NCI-H1105 treated with DMSO at 0.1 percent for 48 hours (cell line): Measurements from ENCODE around the gene RAC3.

Experiments
- DNase-seq: peaks from one replicate; lab custom pipeline; 2025; lab: John Stamatoyannopoulos, UW

The RAC3 gene

DNA sequence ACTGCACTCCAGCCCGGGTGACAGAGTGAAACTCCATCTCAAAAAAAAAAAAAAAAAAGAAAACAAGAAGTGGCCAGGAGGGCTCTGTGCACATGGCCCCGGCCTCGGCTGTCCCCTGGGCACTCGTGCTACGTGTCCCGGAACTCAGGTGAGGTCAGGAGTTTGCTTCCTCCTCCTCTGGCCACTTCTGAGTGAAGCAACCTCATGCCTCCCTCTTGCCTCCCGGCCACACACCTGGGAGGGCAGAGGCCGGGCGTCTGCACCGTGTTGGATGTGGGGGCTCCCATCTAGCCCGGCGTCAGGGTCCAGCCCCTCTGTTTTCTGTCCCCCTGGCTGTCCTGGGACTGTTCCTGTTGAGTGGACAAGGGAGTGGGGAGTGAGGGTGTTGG lies 31.9 kb upstream of the RAC3 start:
- DNase-seq = no peak

DNA sequence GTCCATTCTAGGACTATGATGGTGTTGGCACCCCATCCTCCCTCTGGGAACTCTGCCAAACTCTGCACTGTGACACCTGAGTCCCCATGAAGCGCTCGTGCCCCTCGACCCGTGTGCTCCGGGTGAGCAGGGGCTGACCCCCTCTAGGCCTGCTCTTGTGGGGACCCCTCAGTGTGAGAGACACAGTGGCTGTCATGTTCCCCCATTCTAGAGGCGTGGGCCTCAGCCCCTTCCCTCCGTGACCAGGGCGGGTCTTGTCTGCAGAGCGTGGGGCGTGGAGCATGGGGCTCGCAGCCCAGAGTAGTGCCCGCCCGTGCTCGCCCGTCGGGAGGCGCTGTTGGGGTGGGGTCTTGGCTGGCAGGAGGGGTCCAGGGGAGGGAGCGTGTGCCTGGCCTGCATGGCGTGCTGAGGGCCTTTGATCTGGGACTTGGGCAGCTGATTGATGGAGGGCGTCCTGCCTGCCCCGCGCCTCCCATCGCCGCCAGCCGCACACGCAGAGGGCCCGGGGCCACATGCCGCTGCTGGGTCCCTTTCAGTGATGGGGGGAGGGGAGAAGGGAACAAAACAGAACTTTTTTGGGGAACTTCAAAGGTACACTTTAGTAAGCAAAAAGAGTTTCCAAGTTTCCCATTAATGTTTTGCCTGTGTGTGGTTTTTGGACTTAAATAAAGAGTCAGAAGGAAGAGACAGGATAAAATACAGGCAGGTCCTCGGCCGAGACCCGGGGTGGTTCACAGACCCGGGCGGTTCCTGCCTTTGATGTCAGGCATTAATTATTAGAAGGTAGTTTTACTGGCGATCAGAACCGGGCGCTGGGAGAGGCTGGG lies 31.3 kb upstream of the RAC3 start:
- no peak for DNase-seq

DNA sequence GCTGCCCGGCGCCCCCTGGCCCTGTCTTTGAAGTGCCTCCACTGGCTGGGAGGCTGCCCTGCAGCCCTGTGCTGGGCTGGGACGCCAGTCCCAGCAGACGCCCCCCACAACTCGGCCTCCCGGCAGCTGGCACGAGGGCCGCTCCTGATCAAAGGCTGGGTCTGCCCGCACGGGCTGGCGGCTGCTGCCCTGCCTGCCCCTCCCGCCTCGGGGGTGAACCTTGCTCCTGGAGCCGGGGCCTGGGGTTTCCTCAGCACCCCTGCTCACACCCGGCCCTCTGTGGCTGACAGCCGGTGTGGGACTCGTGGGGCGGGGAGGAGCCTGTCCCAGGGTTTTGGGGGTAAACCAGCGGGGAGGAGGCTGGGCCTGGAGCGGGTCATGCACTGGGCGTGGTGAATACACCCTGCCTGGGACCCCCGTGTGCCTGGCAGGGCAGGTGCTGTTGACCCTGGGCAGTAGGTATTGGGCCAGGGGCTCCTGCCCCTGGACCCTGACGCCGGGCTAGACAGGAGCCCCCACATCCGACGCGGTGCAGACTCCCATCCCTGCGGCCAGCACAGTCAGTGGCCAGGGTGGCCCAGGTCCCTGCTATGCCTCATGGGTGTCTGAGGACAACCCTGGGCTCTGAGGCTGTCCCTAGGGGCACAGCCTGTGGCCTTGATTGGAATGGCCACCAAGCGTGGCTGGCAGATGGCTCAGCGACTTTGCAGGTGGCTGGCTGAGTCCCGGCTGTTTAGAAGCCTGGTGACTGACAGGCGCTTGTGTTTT lies 30.5 kb upstream of the RAC3 start:
- DNase-seq = no peak

DNA sequence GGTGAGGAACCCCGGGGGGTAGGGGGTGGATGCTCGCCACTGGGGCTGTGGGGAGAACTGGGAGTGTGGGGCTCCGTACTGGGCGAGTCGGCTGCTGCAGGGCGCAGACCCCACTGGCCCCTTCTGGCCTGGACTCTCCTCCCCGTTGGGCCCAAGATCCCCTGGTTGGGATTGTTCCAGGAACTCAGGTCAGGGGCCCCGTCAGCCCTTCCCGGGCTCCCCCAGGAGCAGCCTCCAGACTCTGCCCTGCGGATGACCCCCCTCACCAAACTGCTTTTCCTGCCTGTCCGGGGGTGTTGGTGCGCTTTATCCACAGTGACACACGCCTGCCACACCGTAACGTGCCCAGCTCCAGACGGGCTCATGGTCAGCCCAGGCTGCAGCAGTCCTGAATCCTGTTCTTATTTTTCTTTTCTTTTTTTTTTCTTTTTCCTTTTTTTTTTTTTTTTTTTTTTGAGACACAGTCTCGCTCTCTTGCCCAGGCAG lies 29.9 kb upstream of the RAC3 start:
- no peak for DNase-seq

DNA sequence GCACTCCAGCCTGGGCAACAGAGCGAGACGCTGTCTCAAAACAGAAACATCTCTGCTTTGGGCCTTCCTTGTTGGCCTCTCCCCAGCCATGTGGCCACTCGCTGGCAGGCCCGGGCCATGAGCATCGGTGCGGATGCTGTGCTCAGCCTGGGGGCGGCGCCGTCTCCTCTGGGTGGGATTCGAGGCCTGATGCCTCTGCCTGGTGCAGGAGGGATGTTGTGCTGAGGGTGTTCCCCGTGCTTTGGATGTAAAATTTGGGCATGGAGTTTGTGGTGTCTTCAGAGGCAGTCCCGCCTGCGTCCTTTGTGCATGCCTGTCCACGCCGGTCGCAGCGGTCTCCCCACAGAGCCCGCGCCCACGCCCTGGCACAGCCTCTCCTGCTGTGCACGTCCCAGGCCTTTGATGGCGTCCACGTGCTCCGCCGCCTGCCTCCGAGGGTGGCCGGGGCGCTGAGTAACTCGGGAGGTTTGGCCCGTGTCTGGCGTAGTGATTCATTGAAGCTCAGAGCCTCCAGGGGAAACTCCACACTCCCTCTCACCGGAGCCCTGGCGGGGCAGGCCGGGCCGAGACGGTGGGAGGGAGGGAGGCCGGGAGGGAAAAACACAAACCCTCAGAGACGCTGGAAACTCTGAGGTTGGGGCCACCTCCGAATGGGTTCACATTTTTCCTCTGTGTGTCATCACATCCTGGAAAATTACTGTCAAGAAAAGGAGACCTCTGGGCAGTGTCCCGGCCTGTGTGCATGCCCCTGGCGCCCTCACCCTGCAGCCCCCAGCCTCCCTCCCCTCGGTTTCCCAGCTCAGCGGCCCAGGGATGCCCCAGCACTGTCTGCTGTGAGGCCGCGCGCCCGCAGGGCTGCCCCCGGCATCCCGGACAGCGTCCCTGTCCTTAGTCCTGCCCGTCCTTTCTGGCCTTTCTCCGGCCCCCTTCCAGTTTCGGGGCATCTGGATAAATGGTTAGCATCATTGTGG lies 27.8 kb upstream of the RAC3 start:
- no peak for DNase-seq

DNA sequence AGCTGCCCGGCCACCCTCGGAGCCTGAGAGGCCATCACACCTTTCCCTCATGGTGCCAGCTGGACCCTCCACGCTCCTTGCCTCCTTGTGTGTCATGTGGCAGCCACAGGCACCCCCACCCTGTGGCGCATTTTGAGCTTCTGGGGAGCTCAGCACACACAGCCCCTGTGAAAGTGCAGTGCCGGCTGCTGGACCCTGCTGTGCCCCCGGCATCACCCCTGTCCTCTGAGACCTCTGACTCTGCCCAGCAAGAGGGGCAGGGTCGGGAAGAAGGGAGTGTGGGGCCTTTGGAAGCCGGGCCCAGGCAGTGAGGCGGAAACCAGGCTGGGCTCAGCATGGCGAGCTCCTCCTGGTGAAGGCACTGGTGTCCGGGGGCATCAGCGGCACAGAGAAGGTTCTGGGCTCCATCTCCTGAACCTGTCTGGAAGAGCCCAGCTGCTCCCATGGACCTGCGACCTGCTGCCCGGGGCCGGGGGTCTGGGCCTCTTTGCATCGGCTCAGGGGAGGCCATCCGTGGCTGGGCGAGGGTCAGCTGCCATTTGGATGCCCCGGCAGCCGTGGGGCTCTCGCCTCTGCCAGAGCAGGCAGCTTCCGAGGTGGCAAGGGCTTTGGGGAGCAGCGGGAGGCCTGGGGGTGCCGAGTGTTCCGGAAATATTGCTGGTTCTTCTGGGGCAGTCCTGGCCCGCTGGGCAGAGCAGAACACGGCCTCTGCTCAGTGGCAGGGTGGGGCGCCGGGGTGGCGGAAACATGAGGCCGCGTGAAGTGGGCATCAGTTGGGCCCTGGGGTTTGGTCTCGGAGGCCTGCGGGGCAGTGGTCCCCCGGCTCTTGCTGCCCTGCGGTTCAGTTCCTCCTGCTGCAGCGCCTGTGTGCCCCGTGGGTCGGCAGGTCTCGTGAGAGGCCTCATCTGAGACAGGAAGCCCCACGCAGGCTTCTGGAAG lies 26.7 kb upstream of the RAC3 start:
- no peak for DNase-seq

DNA sequence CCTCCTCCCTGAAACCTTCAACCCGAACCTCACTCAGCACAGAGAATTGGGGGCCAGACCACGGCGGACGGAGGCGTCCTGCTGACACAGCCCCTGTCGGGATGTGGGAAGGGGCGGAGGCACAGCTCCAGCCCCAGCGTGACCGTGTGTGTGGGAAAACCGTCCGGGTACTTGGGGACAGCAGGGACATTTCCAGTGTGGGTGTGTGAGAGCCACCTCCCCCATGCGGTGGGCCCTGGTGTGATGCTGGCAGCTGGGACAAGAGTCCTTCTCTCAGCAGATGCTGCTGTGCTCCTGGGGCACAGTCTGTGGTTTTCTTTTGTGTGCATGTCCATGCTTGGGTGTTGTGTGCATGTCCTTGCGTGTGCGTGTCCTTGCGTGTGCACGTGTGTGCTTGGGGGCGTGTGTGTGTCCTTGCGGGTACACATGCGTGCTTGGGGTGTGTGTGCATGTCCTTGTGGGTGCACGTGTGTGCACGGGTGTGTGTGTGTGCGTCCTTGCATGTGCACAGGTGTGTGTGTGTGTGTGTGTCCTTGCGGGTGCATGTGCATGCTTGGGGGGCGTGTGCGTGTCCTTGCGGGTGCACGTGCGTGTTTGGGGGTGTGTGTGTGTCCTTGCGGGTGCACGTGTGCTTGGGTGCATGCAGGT lies 25.7 kb upstream of the RAC3 start:
- no peak for DNase-seq

DNA sequence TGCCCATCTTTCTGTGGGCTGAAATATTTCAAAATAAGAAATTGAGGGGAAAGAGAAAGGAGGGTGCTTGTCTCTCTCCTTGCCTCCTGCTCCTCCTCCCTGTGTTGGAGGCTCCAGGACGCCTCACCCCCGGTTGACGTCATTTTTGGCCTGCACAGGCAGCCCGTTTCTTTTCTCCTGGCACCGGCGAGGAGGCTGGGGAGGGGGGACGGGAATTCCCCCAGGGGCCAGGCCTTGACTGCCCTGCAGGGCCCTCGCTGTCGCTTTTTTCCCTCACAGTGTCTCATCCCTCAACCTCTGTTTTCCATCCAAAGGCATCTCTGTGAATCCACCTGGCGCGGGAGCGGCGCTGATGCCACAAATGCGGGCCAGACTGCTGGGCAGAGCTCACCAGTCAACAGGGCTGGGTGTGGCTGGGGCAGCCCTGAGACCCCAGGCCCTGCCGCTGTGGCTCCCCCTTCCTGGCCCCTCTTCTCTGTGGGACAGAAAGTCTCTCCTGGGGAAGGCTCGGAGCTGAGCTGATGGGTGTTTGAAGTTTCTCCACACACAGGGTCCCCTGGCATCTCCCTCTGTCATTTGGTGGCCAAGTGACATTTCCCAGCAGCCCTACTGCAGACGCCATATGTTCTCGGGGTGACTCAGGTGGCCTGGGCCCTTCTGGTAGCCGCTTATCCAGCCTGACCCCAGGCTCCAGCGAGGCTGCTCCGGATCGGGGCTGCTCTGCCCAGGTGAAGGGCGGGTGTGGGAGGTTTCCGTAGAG lies 24.8 kb upstream of the RAC3 start:
- no peak for DNase-seq

DNA sequence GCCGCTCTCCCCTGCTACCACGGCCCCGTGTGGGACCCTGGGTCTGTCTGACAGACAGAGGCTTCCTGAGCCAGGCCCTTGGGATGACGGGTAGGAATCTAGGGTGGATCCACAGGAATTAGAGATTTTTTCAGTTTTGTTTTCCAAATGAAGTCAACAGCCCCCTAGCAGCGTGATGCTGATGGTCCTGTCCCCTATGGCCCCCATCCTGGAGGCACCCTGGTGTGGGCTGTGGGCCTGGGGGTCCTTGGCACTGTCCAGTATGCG lies 24.3 kb upstream of the RAC3 start:
- DNase-seq = no peak

DNA sequence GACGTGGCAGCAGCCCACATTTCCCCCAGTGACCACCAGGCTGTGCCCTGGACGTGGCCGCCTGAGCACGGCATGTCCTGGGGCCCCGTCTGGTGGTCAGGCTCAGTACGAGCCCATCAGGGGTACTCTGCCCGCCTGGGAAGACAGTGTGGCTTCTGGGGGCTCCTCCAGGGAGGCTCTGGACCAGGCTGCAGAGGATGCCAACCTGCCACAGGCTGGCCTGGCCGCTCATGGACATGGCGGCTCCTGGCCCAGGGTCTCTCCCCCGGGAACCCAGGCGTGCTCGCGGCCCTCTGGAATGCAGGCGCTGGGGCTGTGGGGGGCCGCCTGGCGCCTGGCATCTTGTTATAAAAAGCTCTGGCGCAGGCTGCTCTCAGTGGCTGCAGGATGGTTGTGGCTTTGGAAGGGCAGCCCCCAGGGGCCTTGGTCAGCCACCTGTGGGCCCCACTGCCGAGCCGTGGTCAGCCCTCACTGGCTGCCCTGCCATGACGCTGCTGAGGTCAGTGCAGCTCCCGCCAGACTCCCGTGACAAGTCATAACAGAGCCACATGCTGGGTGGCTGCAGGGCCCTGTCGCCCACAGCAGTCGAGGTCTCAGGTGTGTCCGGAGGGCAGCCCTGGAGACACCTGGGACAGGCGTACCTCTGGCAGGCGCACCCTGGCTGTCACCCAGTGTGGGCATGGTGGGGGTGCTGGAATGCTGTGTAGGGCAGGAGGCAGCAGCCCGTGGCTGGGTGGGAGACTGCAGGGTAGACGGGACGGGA lies 23.8 kb upstream of the RAC3 start:
- no peak for DNase-seq

DNA sequence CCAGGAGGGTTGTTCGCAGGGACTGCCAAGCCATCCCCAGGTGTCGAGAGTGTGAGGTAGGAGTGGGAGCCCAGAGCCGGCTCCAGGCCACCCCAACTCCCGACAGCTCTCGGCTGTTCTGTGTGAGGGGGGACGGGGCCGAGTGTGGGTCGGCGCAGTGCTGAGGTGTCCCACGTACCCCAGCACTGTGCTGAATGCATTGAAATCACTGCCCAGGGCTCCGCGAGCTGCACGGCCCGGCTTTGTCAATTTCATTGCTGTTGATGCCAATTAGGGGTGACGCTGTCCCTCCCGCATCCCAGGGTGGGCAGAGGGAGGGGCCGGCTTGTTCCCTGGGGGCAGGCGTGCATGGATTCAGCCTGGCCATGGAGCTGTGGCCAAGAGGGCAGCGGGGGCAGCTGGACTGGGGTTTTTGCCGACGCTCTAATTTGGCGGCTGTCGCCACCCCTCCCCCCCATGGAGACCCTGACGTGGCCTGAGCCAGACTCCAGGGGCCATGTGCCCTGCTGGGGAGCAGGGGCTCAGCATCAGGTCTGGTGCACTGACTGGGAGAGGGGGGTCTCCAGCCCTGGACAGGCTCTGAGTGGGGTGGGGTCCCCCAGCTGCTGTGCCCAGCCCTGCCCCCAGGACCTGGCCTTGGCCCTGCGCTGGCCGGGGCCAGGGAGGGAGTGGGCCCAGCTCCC lies 23.1 kb upstream of the RAC3 start:
- no peak for DNase-seq

DNA sequence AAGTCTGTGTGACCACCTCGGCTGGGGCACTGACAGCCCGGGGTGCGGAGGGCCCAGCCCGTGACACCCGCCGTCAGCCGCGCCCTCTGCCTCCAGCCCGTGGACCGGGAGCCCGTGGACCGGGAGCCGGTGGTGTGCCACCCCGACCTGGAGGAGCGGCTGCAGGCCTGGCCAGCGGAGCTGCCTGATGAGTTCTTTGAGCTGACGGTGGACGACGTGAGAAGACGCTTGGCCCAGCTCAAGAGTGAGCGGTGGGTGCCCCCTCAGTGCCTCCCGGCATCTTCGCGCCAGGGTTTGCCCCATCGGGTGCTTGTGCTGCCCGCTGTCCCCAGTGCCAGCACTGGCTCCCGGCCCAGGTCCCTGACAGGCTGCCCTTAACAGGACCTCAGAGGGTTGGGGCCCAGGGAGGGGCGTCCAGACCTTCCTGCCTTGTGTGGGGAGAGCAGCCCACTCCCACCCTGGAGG lies 22.5 kb upstream of the RAC3 start:
- DNase-seq = no peak

DNA sequence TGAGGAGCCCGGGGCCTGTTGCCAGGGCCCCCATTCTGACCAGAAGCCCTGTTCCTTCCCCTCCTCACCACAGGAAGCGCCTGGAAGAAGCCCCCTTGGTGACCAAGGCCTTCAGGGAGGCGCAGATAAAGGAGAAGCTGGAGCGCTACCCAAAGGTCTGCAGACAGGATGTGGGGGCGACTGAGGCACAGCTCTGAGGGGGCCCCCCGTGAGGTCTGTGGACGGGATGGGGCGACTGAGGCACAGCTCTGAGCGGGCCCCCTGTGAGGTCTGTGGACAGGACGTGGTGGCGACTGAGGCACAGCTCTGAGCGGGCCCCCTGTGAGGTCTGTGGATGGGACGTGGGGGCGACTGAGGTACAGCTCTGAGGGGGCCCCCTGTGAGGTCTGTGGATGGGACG lies 22.1 kb upstream of the RAC3 start:
- DNase-seq = no peak

DNA sequence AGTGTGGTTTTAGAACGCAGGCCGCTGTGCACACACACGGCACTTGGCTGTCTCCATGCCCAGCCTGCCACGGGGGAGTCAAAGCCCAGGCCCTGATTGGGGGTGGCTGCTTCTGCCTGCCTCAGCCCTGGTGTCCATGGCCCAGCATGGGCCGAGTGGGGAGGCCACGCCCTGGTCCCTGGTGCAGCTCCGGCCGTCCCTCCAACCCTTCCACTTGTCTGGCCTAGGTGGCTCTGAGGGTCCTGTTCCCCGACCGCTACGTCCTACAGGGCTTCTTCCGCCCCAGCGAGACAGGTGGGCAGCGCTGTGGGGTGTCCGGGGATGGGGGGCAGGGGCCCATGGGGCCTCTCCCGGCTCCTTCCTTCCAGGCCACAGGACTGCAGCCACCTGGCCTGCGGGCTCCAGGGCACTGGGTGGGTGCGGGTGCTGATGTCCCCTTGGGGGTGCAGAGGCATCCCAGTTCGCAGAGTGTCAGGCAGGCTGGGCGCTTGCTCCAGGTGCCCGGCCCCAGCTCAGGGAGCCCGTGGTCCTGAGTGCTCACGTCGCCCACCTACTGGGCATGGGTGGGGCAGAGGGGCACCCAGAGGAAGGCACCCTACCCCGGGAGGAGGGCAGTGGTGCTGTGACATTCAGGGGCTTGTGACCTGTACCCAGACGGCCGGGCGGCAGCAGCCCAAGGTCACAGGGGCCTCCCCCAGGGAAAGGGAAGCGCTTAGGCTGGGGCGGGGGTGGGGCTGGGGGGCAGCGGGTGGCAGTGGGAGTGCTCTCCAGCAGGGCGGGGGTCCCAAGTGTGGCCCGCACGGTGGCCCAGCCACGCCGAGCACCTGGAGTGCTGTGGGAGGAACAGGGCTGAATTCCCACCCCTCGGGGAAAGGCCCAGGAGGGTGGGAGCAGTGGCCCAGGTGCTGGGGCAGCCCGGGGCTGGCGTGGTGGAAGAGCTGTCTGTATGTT lies 20.6 kb upstream of the RAC3 start:
- DNase-seq = no peak

DNA sequence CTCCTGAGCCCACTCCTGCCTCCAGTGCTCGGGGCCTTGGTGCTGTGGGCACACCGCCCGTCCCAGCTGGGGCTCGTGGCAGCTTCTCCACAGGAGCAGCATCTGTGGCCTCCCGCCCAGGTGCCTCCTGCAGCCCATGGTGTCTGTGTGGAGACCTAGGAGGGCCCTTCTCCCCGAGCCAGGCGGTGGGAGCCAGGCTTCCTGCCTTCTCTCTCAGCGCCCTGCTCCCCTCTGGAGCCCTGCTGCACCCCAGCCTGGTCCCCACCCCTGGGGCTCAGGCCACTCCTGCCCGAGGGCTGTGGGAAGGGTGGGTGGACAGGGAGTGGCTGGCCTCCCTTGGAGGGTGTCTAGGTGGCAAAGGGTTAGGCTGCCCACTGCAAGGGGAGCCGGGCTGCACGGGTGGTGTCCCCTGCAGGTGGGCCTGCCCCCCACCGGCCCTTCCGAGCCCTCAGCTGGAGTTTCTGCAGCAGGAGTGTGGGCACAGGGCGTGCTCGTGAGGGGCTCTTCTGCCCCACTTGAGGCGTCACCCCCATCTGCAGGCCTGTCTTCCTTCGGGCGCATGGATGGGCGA lies 19.8 kb upstream of the RAC3 start:
- no peak for DNase-seq

DNA sequence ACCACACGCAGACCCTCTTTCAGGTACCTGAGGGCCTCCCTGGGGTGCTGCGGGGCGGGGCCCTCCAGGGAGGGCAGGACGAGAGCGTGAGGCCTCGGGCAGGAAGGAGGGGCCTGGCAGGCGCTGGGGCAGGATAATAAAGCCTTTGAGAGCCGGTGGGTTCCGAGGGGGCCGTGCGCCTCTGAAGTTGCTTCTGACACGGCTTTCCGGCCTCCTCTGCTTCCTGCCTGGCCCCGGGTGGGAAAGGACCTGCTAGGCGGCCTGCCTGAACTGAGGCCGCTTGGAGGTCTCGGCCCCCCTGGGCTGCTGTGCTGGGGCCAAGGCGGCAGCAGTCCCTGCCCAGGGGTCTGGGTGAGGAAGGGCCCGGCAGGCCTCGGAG lies 19.2 kb upstream of the RAC3 start:
- DNase-seq = no peak

DNA sequence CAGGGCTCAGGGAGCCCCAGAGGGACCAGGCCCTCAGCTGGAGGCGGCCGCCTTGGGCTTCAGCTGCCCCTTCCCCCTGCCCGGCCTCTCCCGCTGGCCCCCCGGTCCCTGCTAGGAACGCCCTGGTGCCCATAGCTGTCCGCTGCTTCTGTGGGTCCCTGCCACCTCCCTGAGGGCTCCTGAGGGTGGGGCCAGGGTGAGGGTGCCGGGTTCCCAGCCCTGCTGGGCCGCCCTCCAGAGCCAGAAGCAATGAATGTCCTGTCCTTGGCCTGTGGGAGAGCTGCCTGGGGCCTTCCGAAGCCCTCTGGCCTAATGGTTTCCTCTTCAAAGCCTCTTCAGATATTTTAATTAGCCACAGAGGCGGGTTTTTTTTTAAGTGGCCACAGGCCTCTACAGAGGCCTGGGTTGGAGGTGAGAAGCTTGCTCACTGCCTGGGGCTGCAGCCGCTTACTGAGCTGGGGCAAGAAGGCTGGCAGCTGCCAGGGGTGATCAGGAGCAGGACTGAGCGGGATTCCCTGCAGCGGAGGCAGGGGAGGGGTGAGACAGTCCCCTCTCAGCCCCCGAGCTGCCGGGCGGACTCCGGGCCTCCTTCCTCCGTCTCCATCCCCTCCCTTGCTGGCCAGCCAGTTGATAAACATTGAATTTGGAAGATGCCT lies 18.7 kb upstream of the RAC3 start:
- no peak for DNase-seq
